Prostate gland (tissue), 2 donors: ENCODE measurements around the gene GNPDA2. TPM values are rescaled to one million over a fixed set of nuclear protein-coding genes. Genes with fewer than 3 reads are reported as not detected.

Source experiments
- DNase-seq: peaks from one replicate; pipeline ENCODE4 v3.0.0-alpha.2; 2019; ENCODE audit warnings: low spot score
- H3K27ac ChIP-seq, 2 donors: fragments of 200-600 bp; sonication (generic); 2 replicates each; pipeline ENCODE4 v1.5.1; 2017 to 2019
- H3K27me3 ChIP-seq: fragments of 200-600 bp; sonication (generic); replicated peaks from 2 replicates; pipeline ENCODE4 v1.5.1; 2019; ENCODE audit not compliant: insufficient read depth
- H3K36me3 ChIP-seq, 2 donors: fragments of 200-600 bp; sonication (generic); 1 replicate in 1 of 2; 2 replicates in 1 of 2; pipeline versions ENCODE4 v1.5.1 to v1.8.1; 2017 to 2019
- H3K4me1 ChIP-seq: fragments of 200-600 bp; sonication (generic); replicated peaks from 2 replicates; pipeline ENCODE4 v1.5.1; 2019
- H3K4me3 ChIP-seq, 2 donors: fragments of 200-600 bp; sonication (generic); 2 replicates each; pipeline ENCODE4 v1.5.1; 2017 to 2019
- H3K9me3 ChIP-seq: fragments of 200-600 bp; sonication (generic); 2 replicates; pipeline ENCODE4 v1.5.1; 2017
- CTCF ChIP-seq, 4 experiments: fragments of 200-600 bp in 2 of 4; fragments of 450-650 bp in 2 of 4; sonication (generic) in 2 of 4; IDR thresholded peaks; 1 replicate in 3 of 4; 2 replicates in 1 of 4; pipeline ENCODE4 v1.5.1; 2016 to 2019; ENCODE audit warnings: antibody characterized with exemption in 4 of 4, mild to moderate bottlenecking in 2 of 4, moderate library complexity in 2 of 4
- POLR2A ChIP-seq: fragments of 450-650 bp; IDR thresholded peaks from one replicate; pipeline ENCODE4 v1.6.1; 2016; ENCODE audit warnings: antibody characterized with exemption, mild to moderate bottlenecking
- POLR2AphosphoS5 ChIP-seq: sonication (generic); formaldehyde crosslinking; IDR thresholded peaks from one replicate; pipeline ENCODE4 v1.6.1; 2017; ENCODE audit warnings: antibody characterized with exemption
- WGBS: methylation state at CpG from one replicate; pipeline ENCODE4 v1.1.5; 2018; 5-methylcytosine and 5-hydroxymethylcytosine counted together
- intact Hi-C: fragments of 100-400 bp; cut with DNase I; formaldehyde crosslinking; loops from one replicate; pipeline ENCODE4 v1.14.2; 2022
- total RNA-seq, 2 donors: library from RNA; depleted of rRNA; stranded (reverse); fragments of >200 nt; gene quantifications; one replicate each; pipeline ENCODE4 v1.1.0, GENCODE V29; 2016

GNPDA2 gene
- total RNA-seq, 2 donors from 2014 or later = 13.2 to 16.2 TPM

GRCh38 chr4:44722001-44722400, 4.4 kb downstream of the GNPDA2 start:
- Histone ChIP-seq H3K9me3 (no peaks in the 10 kb centered on the region), H3K4me1 (no peaks in the 10 kb centered on the region), H3K27me3 (no peaks in the 10 kb centered on the region), H3K36me3 (no peaks in the 10 kb centered on the region), H3K27ac (no peak overlapping the region), H3K4me3 (no peak overlapping the region)
- WGBS = 60% methylated on average over 3 of the region's 3 CpGs
- DNase-seq = no peak
- TF ChIP-seq CTCF (IDR thresholded peaks at IDR 0.05) (no peak), POLR2A (no peak), POLR2AphosphoS5 (no peak)
- intact Hi-C loops = no loop called here

GRCh38 chr4:44720371-44720770, 6.0 kb downstream of the GNPDA2 start:
- TF ChIP-seq POLR2AphosphoS5 (no peak), CTCF (IDR thresholded peaks at IDR 0.05) (no peak), POLR2A (no peak)
- Histone ChIP-seq H3K27me3 (no peaks in the 10 kb centered on the region), H3K27ac (no peak overlapping the region), H3K4me3 (no peak overlapping the region), H3K36me3 (no peaks in the 10 kb centered on the region), H3K4me1 (no peaks in the 10 kb centered on the region), H3K9me3 (no peaks in the 10 kb centered on the region)
- DNase-seq = no peak
- WGBS = 80% methylated on average over 4 of the region's 4 CpGs
- intact Hi-C loops = no loop called here

GRCh38 chr4:44716597-44716996, 9.8 kb downstream of the GNPDA2 start:
- no peak for DNase-seq
- WGBS = 54% methylated on average over 5 of the region's 5 CpGs
- TF ChIP-seq POLR2A (no peak), CTCF (IDR thresholded peaks at IDR 0.05) (no peak), POLR2AphosphoS5 (no peak)
- Histone ChIP-seq H3K36me3 (no peaks in the 10 kb centered on the region), H3K4me1 (no peaks in the 10 kb centered on the region), H3K9me3 (no peaks in the 10 kb centered on the region), H3K27me3 (no peaks in the 10 kb centered on the region), H3K4me3 (no peak overlapping the region), H3K27ac (no peak overlapping the region)
- intact Hi-C loops = no loop called here

- Histone ChIP-seq H3K27ac (no peak overlapping the region), H3K4me3 (no peak overlapping the region), H3K36me3 (no peaks in the 10 kb centered on the region), H3K27me3 (no peaks in the 10 kb centered on the region), H3K9me3 (no peaks in the 10 kb centered on the region), H3K4me1 (no peaks in the 10 kb centered on the region)
- intact Hi-C loops = no loop called here
- no peak for TF ChIP-seq POLR2A
- TF ChIP-seq CTCF (IDR thresholded peaks at IDR 0.05) = no peak
- no peak for TF ChIP-seq POLR2AphosphoS5
- 100% methylated on average over 1 of the region's 1 CpG for WGBS
- no peak for DNase-seq
Measured at GRCh38 chr4:44713125-44713524, 13.2 kb downstream of the GNPDA2 start.

- Histone ChIP-seq H3K27me3 (no peaks in the 10 kb centered on the region), H3K9me3 (no peaks in the 10 kb centered on the region), H3K4me3 (no peak overlapping the region), H3K4me1 (no peaks in the 10 kb centered on the region), H3K27ac (no peak overlapping the region), H3K36me3 (no peaks in the 10 kb centered on the region)
- WGBS = 70% methylated on average over 4 of the region's 4 CpGs
- DNase-seq = no peak
- TF ChIP-seq CTCF (IDR thresholded peaks at IDR 0.05) (no peak), POLR2A (no peak), POLR2AphosphoS5 (no peak)
- intact Hi-C loops = no loop called here
Measured at GRCh38 chr4:44704673-44705072, 21.7 kb downstream of the GNPDA2 start.
